ENCODE results near the gene WDR54.

WDR54 gene

DNA sequence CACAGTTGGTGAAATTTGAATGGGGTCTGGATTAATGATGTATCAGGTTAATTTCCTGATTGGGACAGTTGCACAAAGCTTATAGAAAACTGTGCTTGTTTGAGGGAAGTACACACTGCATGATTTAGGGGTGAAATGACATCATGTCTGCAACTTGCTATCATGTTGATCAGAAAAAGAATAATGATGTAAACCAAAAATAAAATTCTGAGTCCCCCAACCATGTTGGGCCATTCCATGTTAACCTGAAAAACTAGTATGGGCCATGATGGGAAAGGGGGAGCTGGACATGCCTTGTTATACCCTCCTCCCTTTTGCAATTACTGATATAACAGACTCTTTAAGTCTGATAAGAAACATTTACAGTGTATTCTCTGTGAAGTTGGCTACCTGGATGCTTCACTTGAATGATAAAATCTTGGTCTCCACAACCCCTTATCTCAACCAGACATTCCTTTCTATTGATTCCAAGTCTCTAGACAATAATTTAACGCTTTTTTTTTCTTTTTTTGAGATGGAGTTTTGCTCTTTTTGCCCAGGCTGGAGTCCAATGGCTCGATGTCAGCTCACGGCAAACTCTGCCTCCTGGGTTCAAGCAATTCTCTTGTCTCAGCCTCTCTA is 29.1 kb downstream of the WDR54 start:
- H3K9ac ChIP-seq (ENCODE audit: low read length), result no peak overlapping the region
- H3K9me3 ChIP-seq (ENCODE audit: low read length), result no peaks in the 10 kb centered on the region
- peaks cover 21% of the 10 kb centered on the region for H3K4me1 ChIP-seq (ENCODE audit: insufficient read depth, low read length, severe bottlenecking)
- H3K27ac ChIP-seq (ENCODE audit: low read depth, low read length, poor library complexity, severe bottlenecking), result no peak overlapping the region
- no peaks in the 10 kb centered on the region for H4K20me1 ChIP-seq (ENCODE audit: insufficient read depth, low read length)
- TF ChIP-seq, protein P1, sequence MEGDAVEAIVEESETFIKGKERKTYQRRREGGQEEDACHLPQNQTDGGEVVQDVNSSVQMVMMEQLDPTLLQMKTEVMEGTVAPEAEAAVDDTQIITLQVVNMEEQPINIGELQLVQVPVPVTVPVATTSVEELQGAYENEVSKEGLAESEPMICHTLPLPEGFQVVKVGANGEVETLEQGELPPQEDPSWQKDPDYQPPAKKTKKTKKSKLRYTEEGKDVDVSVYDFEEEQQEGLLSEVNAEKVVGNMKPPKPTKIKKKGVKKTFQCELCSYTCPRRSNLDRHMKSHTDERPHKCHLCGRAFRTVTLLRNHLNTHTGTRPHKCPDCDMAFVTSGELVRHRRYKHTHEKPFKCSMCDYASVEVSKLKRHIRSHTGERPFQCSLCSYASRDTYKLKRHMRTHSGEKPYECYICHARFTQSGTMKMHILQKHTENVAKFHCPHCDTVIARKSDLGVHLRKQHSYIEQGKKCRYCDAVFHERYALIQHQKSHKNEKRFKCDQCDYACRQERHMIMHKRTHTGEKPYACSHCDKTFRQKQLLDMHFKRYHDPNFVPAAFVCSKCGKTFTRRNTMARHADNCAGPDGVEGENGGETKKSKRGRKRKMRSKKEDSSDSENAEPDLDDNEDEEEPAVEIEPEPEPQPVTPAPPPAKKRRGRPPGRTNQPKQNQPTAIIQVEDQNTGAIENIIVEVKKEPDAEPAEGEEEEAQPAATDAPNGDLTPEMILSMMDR (IDR thresholded peaks at IDR 0.05; ENCODE audit: low read length), result no peak
- TF ChIP-seq EZH2 (IDR thresholded peaks at IDR 0.05; ENCODE audit: borderline replicate concordance, low read length), result no peak
- H3F3A ChIP-seq (ENCODE audit: insufficient read depth, low read length), result no peaks in the 10 kb centered on the region
- no peaks in the 10 kb centered on the region for H3K27me3 ChIP-seq (ENCODE audit: insufficient read depth, low read length)
- H3K4me3 ChIP-seq (ENCODE audit: low read depth, low read length, poor library complexity, severe bottlenecking), result no peak overlapping the region
- H3K36me3 ChIP-seq (ENCODE audit: insufficient read depth, low read length), result no peaks in the 10 kb centered on the region
- no peak overlapping the region for H3K4me2 ChIP-seq (ENCODE audit: low read length)
- no peaks in the 10 kb centered on the region for H3K79me2 ChIP-seq (ENCODE audit: insufficient read depth, low read length)
- no peak overlapping the region for H2AFZ ChIP-seq (ENCODE audit: low read length)
- H3K9me2 ChIP-seq (ENCODE audit: low read depth, low read length), result no peaks in the 10 kb centered on the region

DNA sequence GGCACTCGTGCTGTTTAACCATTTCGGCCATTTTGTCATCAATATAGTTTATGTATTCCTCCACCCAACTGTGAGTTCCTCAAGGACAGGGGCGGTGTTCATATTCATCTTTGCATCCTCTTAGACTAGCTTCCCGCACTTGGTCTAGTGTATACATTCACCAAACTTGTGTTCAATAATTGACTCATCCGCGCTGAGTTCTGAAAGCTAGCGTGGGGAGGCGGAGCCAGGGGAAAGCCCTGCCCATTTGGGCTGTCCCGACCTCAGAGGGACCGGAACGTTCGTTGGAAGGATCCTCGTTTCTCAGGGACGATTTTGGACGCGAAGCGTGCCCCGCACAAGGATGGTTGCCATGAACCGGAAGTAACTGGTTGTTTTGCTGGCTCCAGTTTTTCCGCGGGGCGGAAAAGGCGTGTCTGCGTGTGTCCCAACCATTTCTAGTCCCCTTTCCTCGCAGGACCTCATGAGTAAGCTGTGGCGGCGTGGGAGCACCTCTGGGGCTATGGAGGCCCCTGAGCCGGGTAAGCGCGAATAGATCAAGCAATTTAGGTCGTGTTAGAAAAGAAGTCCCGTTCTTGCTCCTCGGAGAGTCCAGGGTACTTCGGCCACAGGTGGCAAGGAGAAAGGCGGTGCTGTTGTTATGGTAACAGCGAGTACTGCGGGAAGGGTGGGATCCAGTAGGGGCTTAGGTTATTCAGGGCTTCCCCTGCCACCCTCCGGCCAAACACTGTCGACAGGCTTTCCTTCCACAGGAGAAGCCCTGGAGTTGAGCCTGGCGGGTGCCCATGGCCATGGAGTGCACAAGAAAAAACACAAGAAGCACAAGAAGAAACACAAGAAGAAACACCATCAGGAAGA is 33.4 kb downstream of the WDR54 start, which contains the start of gene INO80B:
Gene INO80B, plus strand, starts transcription at position 434 of the 858 bp plus-strand sequence. Its CDS starts 30 bp downstream, at position 464.
- TF ChIP-seq, protein P1 (IDR thresholded peaks at IDR 0.05; ENCODE audit: low read length), result peak; percentile 6; the same call in 1 of the 2 replicates
- no peak for TF ChIP-seq EZH2 (IDR thresholded peaks at IDR 0.05; ENCODE audit: borderline replicate concordance, low read length)
- H3K4me3 ChIP-seq (ENCODE audit: low read depth, low read length, poor library complexity, severe bottlenecking), result peak within 1 kb of the TSS; percentile 80
- H3K4me2 ChIP-seq (ENCODE audit: low read length), result peak within 1 kb of the TSS; percentile 81
- H3F3A ChIP-seq (ENCODE audit: insufficient read depth, low read length), result no peaks in the 10 kb centered on the region
- H3K9me3 ChIP-seq (ENCODE audit: low read length), result no peaks in the 10 kb centered on the region
- H4K20me1 ChIP-seq (ENCODE audit: insufficient read depth, low read length), result no peaks in the 10 kb centered on the region
- peaks cover 49% of the 10 kb centered on the region for H3K4me1 ChIP-seq (ENCODE audit: insufficient read depth, low read length, severe bottlenecking)
- H3K27ac ChIP-seq (ENCODE audit: low read depth, low read length, poor library complexity, severe bottlenecking), result peak within 1 kb of the TSS; percentile 9
- no peaks in the 10 kb centered on the region for H3K9me2 ChIP-seq (ENCODE audit: low read depth, low read length)
- peak within 1 kb of the TSS; percentile 43 for H2AFZ ChIP-seq (ENCODE audit: low read length)
- peak within 1 kb of the TSS; percentile 67 for H3K9ac ChIP-seq (ENCODE audit: low read length)
- H3K79me2 ChIP-seq (ENCODE audit: insufficient read depth, low read length), result no peaks in the 10 kb centered on the region
- H3K27me3 ChIP-seq (ENCODE audit: insufficient read depth, low read length), result no peaks in the 10 kb centered on the region
- H3K36me3 ChIP-seq (ENCODE audit: insufficient read depth, low read length), result no peaks in the 10 kb centered on the region

DNA sequence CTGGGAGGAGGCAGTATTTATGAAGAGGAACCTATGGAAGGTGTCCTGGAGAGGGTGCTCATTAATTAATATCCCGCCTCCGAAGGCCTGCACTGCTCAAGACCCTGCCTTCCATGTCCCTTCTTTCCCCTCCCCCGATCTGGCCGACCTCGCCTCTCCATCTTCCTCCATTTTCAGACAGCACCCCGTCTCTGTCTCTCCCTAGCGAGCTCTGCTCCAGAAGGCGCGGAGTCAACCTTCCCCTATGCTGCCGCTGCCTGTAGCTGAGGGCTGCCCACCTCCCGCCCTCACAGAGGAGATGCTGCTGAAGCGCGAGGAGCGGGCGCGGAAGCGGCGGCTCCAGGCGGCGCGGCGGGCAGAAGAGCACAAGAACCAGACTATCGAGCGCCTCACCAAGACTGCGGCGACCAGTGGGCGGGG is 35.6 kb downstream of the WDR54 start:
- H3F3A ChIP-seq (ENCODE audit: insufficient read depth, low read length), result no peaks in the 10 kb centered on the region
- TF ChIP-seq, protein P1 (IDR thresholded peaks at IDR 0.05; ENCODE audit: low read length), result no peak
- no peak for TF ChIP-seq EZH2 (IDR thresholded peaks at IDR 0.05; ENCODE audit: borderline replicate concordance, low read length)
- H2AFZ ChIP-seq (ENCODE audit: low read length), result no peak overlapping the region
- peaks cover 51% of the 10 kb centered on the region for H3K4me1 ChIP-seq (ENCODE audit: insufficient read depth, low read length, severe bottlenecking)
- no peaks in the 10 kb centered on the region for H3K27me3 ChIP-seq (ENCODE audit: insufficient read depth, low read length)
- H3K9me2 ChIP-seq (ENCODE audit: low read depth, low read length), result no peaks in the 10 kb centered on the region
- H3K4me2 ChIP-seq (ENCODE audit: low read length), result peak overlapping the region; percentile 81
- peaks cover 16% of the 10 kb centered on the region; the same call in 1 of the 2 replicates for H3K36me3 ChIP-seq (ENCODE audit: insufficient read depth, low read length)
- H3K9ac ChIP-seq (ENCODE audit: low read length), result peak overlapping the region; percentile 82
- no peaks in the 10 kb centered on the region for H4K20me1 ChIP-seq (ENCODE audit: insufficient read depth, low read length)
- H3K9me3 ChIP-seq (ENCODE audit: low read length), result no peaks in the 10 kb centered on the region
- H3K27ac ChIP-seq (ENCODE audit: low read depth, low read length, poor library complexity, severe bottlenecking), result peak overlapping the region; percentile 92
- peak overlapping the region; percentile 80 for H3K4me3 ChIP-seq (ENCODE audit: low read depth, low read length, poor library complexity, severe bottlenecking)
- no peaks in the 10 kb centered on the region for H3K79me2 ChIP-seq (ENCODE audit: insufficient read depth, low read length)

Measured in OCI-LY1 (cell line).